RPMI7951 (cell line): ENCODE results near the gene ZNF850. TPM values are rescaled to one million over a fixed set of nuclear protein-coding genes. Genes with fewer than 3 reads are reported as not detected.
A peak's percentile ranks its signal among the peaks of the same experiment; 100 is the strongest.
"Not testable (repeated sequence)": the region's sequence is repeated elsewhere in the genome, so short reads cannot be mapped to it uniquely, and the experiment has no call there.

ENCODE experiments used
- DNase-seq: peaks from one replicate; pipeline ENCODE4 v3.0.0-alpha.2; 2012; ENCODE audit warnings: low read depth
- total RNA-seq: library from RNA; depleted of rRNA; stranded (reverse); fragments of >200 nt; shearing (Covaris generic); gene quantifications from 2 replicates; pipeline ENCODE4 v1.2.3, GENCODE V29; 2014; rRNA removed

The ZNF850 gene
- total RNA-seq, result 3.8 and 4.1 TPM in 2 replicates

- DNase-seq, result peak; percentile 96
These were observed at the start of gene ZNF850 for GRCh38 chr19:36772311-36773222. Gene ZNF850, minus strand, starts transcription at chr19:36772807. Its CDS starts 10,201 bp downstream, at chr19:36762606.

GRCh38 chr19:36821758-36822157 lies 49.2 kb upstream of the ZNF850 start:
- no peak for DNase-seq

- DNase-seq, result peak; percentile 6
These were observed 46.6 kb upstream of the ZNF850 start for GRCh38 chr19:36819130-36819630.

GRCh38 chr19:36807029-36807428 lies 34.4 kb upstream of the ZNF850 start:
- DNase-seq, result no peak

- DNase-seq, result no peak
These were observed 32.8 kb upstream of the ZNF850 start for GRCh38 chr19:36805364-36805763.

- DNase-seq, result no peak
These were observed 25.1 kb upstream of the ZNF850 start for GRCh38 chr19:36797786-36798108.

GRCh38 chr19:36796714-36796992 lies 24.0 kb upstream of the ZNF850 start:
- no peak for DNase-seq

GRCh38 chr19:36791420-36792141 lies 19.0 kb upstream of the ZNF850 start:
- peak; percentile 29 for DNase-seq

GRCh38 chr19:36775768-36776167 lies 3.2 kb upstream of the ZNF850 start:
- no peak for DNase-seq

GRCh38 chr19:36773223-36773579 lies 594 bp upstream of the ZNF850 start:
- DNase-seq, result no peak

- peak; percentile 86 for DNase-seq
These were observed 1.1 kb downstream of the ZNF850 start for GRCh38 chr19:36771261-36772231.

GRCh38 chr19:36750066-36750691 lies 22.4 kb downstream of the ZNF850 start:
- no peak for DNase-seq

GRCh38 chr19:36749613-36750012 lies 23.0 kb downstream of the ZNF850 start:
- not testable (repeated sequence) for DNase-seq

- DNase-seq, result no peak
These were observed 24.0 kb downstream of the ZNF850 start for GRCh38 chr19:36748431-36749275.

- no peak for DNase-seq
These were observed 24.9 kb downstream of the ZNF850 start for GRCh38 chr19:36747750-36748149.

GRCh38 chr19:36745870-36746269 lies 26.7 kb downstream of the ZNF850 start:
- DNase-seq, result no peak

- not testable (repeated sequence) for DNase-seq
These were observed 36.4 kb downstream of the ZNF850 start for GRCh38 chr19:36736166-36736565.

GRCh38 chr19:36719687-36720556 lies 52.7 kb downstream of the ZNF850 start:
- DNase-seq, result peak; percentile 25

- no peak for DNase-seq
These were observed 63.2 kb downstream of the ZNF850 start for GRCh38 chr19:36709423-36709822.
